Lung (tissue), 12 donors: ENCODE data around the gene IGFL3. TPM values are rescaled to one million over a fixed set of nuclear protein-coding genes. Genes with fewer than 3 reads are reported as not detected.

ENCODE experiments used
- ATAC-seq: fragments of 200-7000 bp; cut with Tn5 transposase; one replicate; pipeline ENCODE4 v1.9.1; 2020; ENCODE audit warnings: moderate number of reproducible peaks; ENCODE audit not compliant: insufficient read depth, low FRiP score
- DNase-seq, 3 donors: peaks; one replicate each; pipeline ENCODE4 v3.0.0-alpha.2; 2013 to 2017
- H3K27ac ChIP-seq, 2 donors: one replicate each; pipeline ENCODE4 v1.5.1; 2013; ENCODE audit warnings: mild to moderate bottlenecking in 2 of 2, moderate library complexity in 2 of 2, control low read depth in 1 of 2, inconsistent platforms in 1 of 2, low read depth in 1 of 2, low read length in 1 of 2
- H3K27me3 ChIP-seq, 3 donors: one replicate each; pipeline ENCODE4 v1.5.1; 2013; ENCODE audit warnings: low read length in 2 of 3; ENCODE audit not compliant: control insufficient read depth in 3 of 3, insufficient read depth in 3 of 3
- H3K36me3 ChIP-seq, 4 donors: one replicate each; pipeline ENCODE4 v1.5.1; 2013; ENCODE audit warnings: low read length in 4 of 4, mild to moderate bottlenecking in 1 of 4, moderate library complexity in 1 of 4; ENCODE audit not compliant: control insufficient read depth in 4 of 4, insufficient read depth in 4 of 4
- H3K4me1 ChIP-seq, 5 donors: one replicate each; pipeline ENCODE4 v1.5.1; 2013; ENCODE audit warnings: low read length in 5 of 5, mild to moderate bottlenecking in 2 of 5, moderate library complexity in 1 of 5; ENCODE audit not compliant: control insufficient read depth in 5 of 5, insufficient read depth in 5 of 5
- H3K4me3 ChIP-seq: one replicate; pipeline ENCODE4 v1.5.1; 2013; ENCODE audit warnings: mild to moderate bottlenecking, control low read depth, moderate library complexity
- H3K9ac ChIP-seq, 2 donors: one replicate each; pipeline ENCODE4 v1.5.1; 2013; ENCODE audit warnings: low read length in 2 of 2, control low read depth in 1 of 2; ENCODE audit not compliant: insufficient read depth in 1 of 2
- H3K9me3 ChIP-seq, 4 donors: one replicate each; pipeline ENCODE4 v1.5.1; 2013; ENCODE audit warnings: low read length in 3 of 4, mild to moderate bottlenecking in 1 of 4, moderate library complexity in 1 of 4; ENCODE audit not compliant: control insufficient read depth in 4 of 4, insufficient read depth in 3 of 4
- CTCF ChIP-seq: IDR thresholded peaks from 2 replicates; pipeline ENCODE4 v1.5.1; 2012; ENCODE audit warnings: mild to moderate bottlenecking; ENCODE audit errors: control extremely low read depth, extremely low read depth
- WGBS, 2 donors: extraction: QIAGEN DNeasy Blood & Tissue Kit; methylation state at CpG; one replicate each; pipeline ENCODE4 v1.1.7; 2013; 5-methylcytosine and 5-hydroxymethylcytosine counted together
- polyA plus RNA-seq, 2 donors: library from polyadenylated mRNA; stranded (reverse); fragments of 200-250 nt; gene quantifications; one replicate each; pipeline ENCODE4 v1.2.1, GENCODE V29; 2013
- total RNA-seq, 2 donors: library from RNA; depleted of rRNA in 1 of 2; stranded (reverse); fragments of >200 nt in 1 of 2; gene quantifications; one replicate each; pipeline ENCODE4 v1.2.1, GENCODE V29; 2014 to 2021
- donor health status: control.
- donor health status: control.
- donor health status: Bipolar disorder and iron deficiency.
- donor health status: healthy.
- donor health status: DM: yes; HTN: yes; CAD: no.

Gene IGFL3
- total and polyA plus RNA-seq, 4 donors, result not detected

GRCh38 chr19:46113726-46114125, 10.8 kb downstream of the IGFL3 start:
- ATAC-seq, result no peak
- TF ChIP-seq CTCF, result no peak
- WGBS, 2 donors, result 60 to 81% methylated on average over 1 of the region's 1 CpG

GRCh38 chr19:46112527-46112926, 12.0 kb downstream of the IGFL3 start:
- Histone ChIP-seq H3K9ac (no peak overlapping the region), H3K36me3 (no peaks in the 10 kb centered on the region), H3K4me3 (no peak overlapping the region), H3K9me3 (no peaks in the 10 kb centered on the region), H3K4me1 (no peaks in the 10 kb centered on the region), H3K27me3 (no peaks in the 10 kb centered on the region), H3K27ac (no peak overlapping the region)
- DNase-seq (no peak), ATAC-seq (no peak)
- no peak for TF ChIP-seq CTCF
- 72 to 74% methylated on average over 2 of the region's 2 CpGs for WGBS, 2 donors

More at GRCh38 chr19:46113726-46114125, 10.8 kb downstream of the IGFL3 start:
- H3K27ac ChIP-seq, result no peak overlapping the region
- no peaks in the 10 kb centered on the region for H3K36me3 ChIP-seq
- H3K27me3 ChIP-seq, result no peaks in the 10 kb centered on the region
- no peak for DNase-seq
- no peak overlapping the region for H3K9ac ChIP-seq
- no peaks in the 10 kb centered on the region for H3K4me1 ChIP-seq
- H3K4me3 ChIP-seq, result no peak overlapping the region
- no peaks in the 10 kb centered on the region for H3K9me3 ChIP-seq

- Histone ChIP-seq H3K27ac (no peak overlapping the region), H3K4me3 (no peak overlapping the region), H3K4me1 (no peaks in the 10 kb centered on the region), H3K9me3 (no peaks in the 10 kb centered on the region), H3K9ac (no peak overlapping the region), H3K36me3 (no peaks in the 10 kb centered on the region), H3K27me3 (no peaks in the 10 kb centered on the region)
- no peak for TF ChIP-seq CTCF
- 71 to 72% methylated on average over 3 of the region's 3 CpGs for WGBS, 2 donors
- no peak for DNase-seq
- no peak for ATAC-seq
These were observed 13.1 kb downstream of the IGFL3 start for GRCh38 chr19:46111376-46111775.

- WGBS, 2 donors, result 68 to 76% methylated on average over 6 of the region's 6 CpGs
- Histone ChIP-seq H3K9ac (no peak overlapping the region), H3K4me3 (no peak overlapping the region), H3K9me3 (no peaks in the 10 kb centered on the region), H3K4me1 (no peaks in the 10 kb centered on the region), H3K27ac (no peak overlapping the region), H3K36me3 (no peaks in the 10 kb centered on the region), H3K27me3 (no peaks in the 10 kb centered on the region)
- ATAC-seq, result no peak
- no peak for DNase-seq
- no peak for TF ChIP-seq CTCF
These were observed 14.6 kb downstream of the IGFL3 start for GRCh38 chr19:46109876-46110275.
